ENCODE measurements around the gene MT1E.
"Not testable (repeated sequence)": the region's sequence is repeated elsewhere in the genome, so short reads cannot be mapped to it uniquely, and the experiment has no call there.

MT1E gene

DNA sequence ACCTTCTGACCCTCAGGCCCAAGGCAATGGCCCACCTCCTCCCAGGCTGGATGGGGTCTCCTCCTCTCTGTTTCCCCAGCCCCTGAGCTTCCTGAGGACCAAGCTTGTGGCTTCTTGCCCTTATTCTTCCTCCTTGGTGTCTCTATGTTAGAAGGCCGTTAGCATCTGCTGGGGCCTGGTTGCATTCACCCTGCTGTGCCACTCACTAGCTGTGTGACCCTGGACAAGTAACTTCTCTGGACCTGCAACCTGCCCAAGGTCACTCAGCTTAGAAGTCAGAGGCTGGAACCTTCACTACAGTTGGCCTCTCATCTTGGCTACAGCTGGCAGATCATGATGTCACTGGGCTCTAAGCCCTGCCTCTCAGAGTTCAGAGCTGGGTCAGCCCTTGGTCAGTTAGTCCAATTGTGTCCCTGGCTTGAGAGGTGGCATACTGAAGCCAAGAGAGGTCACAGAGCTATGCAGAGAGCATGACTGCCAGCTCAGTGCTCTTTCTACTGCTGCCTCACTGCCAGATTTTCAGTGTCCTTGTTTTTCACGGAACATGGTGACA lies 14.2 kb upstream of the MT1E start:
- H3K4me3 ChIP-seq (ENCODE audit: low read length), result no peak overlapping the region
- no peak for TF ChIP-seq ZNF274 (IDR thresholded peaks at IDR 0.05; ENCODE audit: low read depth, low read length)

DNA sequence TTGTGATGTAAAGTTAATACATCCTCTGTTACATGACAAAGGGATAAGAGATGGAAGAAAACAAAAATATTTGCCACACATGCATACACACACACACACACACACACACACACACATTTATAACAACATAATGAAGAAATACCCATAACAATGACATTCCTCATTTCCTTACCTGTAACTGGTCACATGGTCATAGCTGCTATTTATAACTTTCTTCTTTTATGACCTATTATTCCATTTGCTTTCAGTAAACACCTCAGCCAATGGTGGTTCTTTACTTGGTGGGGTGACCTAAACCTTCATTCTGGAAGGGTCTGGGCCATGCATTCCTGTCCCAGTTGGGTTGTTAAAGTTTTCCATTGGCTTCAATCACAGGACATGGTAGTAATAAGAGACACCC lies 11.9 kb upstream of the MT1E start:
- no peak for TF ChIP-seq ZNF274 (IDR thresholded peaks at IDR 0.05; ENCODE audit: low read depth, low read length)
- H3K4me3 ChIP-seq (ENCODE audit: low read length), result no peak overlapping the region

DNA sequence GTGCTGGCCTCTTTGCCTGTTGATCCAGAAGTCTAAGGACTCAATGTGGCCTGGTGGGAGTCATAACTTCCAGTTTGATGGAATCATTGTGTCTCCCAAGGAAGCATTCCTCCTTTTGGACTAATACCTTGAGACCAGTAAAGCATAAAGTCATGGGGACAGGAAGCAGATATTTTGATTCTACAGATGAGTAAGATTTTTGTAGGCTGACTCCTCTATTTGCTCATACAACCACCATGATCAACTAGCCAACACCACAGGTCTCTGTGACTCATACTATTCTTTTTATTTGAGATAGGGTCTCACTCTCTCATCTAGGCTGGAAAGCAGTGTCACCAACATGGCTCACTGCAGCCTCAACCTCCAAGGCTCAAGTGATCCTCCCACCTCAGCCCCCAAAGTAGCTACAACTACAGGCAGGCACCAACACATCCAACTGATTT lies 11.0 kb upstream of the MT1E start:
- no peak for TF ChIP-seq ZNF274 (IDR thresholded peaks at IDR 0.05; ENCODE audit: low read depth, low read length)
- no peak overlapping the region for H3K4me3 ChIP-seq (ENCODE audit: low read length)

DNA sequence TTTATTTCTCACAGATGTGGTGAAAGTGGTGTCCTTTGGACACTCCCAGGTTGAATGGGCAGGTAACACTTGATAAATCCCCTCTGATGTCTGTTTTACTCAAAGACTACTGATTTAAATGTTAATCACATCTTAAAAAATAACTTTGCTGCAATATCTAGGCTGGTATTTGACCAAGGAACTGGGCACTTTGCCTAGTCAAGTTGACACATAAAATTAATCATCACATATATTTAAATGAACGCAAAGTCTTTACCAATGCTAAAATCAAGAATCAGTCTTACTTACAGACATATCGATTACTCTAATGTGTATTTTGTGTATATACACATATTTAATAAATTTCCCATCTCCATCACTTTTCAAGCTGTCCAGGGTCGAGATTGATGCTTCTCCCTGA lies 10.2 kb upstream of the MT1E start:
- TF ChIP-seq ZNF274 (IDR thresholded peaks at IDR 0.05; ENCODE audit: low read depth, low read length), result no peak
- H3K4me3 ChIP-seq (ENCODE audit: low read length), result no peak overlapping the region

DNA sequence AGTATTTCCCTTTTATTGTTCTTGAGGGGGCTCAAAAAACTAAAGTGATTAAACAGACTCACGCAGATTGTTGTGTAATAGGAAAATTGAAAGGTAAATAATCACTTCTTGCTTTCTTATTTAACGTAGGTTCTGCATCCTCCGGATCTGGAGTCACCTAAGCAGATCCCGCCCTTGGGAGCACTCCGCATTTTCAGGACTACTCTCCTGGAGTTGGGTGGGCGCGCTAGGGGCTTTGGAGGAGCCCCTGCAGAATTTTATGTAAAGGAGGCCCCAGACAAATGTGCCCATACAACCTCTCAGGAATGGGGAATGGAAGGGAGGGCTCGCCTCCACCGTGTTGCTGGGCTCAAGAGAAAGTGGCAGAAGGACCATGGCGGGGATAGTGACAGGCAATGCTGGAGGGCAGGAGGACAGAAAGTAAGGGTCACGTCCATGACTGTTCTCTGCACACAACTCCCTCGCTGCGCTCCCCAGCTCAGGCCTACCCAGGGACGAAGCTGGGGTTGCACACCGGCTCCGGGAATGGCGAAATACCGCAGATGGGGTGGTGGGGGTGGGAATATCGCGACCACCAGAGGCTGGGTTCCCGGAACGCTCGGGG lies 8.9 kb upstream of the MT1E start:
- no peak overlapping the region for H3K4me3 ChIP-seq (ENCODE audit: low read length)
- no peak for TF ChIP-seq ZNF274 (IDR thresholded peaks at IDR 0.05; ENCODE audit: low read depth, low read length)

DNA sequence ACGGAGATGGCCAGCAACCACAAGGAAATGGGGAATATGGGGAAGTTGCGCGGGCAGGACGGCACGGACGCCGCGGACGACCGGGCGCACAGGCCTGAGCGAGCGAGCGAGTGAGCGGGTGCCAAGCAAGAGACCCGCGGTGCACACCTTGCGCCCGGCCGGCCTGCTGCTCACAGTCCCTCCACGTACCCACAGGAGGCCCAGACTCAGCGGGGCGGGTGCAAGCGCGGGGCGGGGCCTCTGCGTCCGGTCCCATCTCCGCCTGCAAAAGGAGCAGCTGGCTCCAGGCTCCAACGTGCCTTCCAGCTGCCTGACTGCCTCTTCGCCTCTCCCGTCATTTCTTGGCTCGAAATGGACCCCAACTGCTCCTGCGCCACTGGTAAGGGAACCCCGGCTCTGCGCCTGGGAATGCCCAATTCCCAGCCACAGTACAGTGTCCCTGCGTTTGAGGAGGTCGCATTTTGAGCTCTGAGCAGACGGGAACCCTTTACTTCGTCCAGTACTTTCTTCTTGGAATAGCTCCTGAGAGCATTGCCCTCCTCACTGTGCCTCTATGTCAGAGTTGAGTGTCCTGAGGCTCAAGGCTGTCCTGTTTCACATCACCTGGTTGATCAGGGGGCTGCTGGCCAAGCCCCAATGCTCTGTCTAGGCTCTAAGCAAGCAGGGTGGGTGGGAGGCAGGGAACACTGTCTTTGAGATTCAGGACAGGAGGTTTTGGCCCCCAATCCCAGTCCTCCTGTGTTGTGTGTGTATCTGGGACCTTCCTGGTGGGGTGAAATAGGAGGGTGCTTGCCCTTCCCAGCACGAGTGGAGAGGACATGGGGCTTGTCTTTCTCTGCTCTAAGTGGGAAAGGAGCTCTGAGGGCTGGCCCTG lies 8.1 kb upstream of the MT1E start:
- H3K4me3 ChIP-seq (ENCODE audit: low read length), result no peak overlapping the region
- no peak for TF ChIP-seq ZNF274 (IDR thresholded peaks at IDR 0.05; ENCODE audit: low read depth, low read length)

DNA sequence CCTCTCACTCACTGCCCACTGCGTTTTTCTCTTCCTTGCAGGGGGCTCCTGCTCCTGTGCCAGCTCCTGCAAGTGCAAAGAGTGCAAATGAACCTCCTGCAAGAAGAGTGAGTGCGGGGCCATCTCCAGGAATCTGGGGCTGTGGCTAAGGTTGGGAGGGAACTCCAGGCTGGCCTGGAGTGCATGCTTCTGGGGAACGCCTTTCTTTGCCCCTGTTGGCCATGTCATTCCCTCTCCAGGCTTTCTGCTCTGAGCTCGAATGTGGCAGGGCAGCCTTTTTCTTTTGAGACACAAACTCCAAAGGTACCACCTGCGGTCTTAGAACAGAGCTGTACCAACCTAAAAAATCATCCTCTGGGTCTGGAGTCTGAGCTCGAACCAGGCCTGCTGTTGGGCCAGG lies 7.4 kb upstream of the MT1E start:
- no peak for TF ChIP-seq ZNF274 (IDR thresholded peaks at IDR 0.05; ENCODE audit: low read depth, low read length)
- H3K4me3 ChIP-seq (ENCODE audit: low read length), result no peak overlapping the region

DNA sequence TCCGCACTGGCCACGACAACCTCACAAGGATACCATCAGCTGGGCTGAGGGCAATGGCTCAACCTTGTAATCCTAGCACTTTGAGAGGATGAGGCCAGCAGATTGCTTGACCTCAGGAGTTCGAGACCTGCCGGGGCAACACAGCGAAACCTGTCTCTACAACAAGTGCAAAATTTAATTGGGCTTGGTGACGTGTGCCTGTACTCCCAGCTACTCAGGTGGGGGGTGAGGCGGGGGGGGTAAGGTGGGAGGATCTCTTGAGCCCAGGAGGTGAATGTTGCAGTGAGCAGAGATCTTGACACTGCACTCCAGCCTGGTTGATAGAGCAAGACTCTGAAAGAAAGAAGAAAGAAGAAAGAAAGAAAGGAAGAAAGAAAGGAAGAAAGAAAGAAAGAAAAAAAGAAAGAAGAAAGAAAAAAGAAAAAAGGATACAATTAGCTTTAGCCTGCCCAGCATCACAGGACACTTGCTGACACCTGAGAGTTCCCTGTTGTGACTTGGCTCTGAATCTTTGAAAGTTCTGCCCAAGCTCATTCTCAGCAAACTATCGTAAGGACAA lies 5.2 kb upstream of the MT1E start:
- TF ChIP-seq ZNF274 (IDR thresholded peaks at IDR 0.05; ENCODE audit: low read depth, low read length), result no peak
- H3K4me3 ChIP-seq (ENCODE audit: low read length), result no peak overlapping the region

DNA sequence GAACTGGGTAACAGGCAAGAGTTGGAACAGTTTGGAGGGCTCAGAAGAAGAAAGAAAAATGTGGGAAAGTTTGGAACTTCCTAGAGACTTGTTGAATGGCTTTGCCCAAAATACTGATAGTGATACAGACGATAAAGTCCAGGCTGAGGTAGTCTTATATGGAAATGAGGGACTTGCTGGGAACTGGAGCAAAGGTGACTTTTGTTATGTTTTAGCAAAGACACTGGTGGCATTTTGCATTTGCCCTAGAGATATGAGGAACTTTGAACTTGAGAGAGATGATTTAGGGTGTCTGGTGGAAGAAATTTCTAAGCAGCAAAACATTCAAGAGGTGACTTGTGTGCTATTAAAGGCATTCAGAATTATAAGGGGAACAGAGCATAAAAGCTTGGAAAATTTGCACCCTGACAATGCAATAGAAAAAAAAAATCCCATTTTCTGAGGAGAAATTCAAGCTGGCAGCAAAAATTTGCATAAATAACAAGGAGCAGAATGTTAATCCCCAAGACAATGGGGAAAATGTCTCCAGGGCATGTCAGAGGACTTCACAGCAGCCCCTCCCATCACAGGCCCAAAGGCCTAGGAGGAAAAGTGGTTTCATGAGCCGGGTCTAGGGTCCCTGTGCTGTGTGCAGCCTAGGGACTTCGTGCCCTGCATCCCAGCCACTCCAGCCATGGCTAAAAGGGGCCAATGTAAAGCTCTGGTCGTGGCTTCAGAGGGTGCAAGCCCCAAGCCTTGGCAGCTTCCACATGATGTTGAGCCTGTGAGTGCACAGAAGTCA lies 3.7 kb upstream of the MT1E start:
- H3K4me3 ChIP-seq (ENCODE audit: low read length), result not testable (repeated sequence)

DNA sequence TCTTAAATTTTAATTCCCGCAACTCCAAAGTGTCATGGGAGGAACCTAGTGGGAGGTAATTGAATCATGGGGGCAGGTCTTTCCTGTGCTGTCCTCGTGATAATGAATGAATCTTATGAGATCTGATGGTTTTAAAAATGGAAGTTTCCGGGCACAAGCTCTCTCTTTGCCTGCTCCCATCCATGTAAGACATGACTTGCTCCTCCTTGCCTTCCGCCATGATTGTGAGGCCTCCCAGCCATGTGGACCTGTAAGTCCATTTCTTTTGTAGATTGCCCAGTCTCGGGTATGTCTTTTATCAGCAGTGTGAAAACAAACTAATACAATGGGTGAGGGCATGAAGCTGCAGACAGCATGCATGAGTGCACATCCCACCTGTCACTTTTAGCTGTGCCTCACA lies 2.4 kb upstream of the MT1E start:
- not testable (repeated sequence) for H3K4me3 ChIP-seq (ENCODE audit: low read length)

DNA sequence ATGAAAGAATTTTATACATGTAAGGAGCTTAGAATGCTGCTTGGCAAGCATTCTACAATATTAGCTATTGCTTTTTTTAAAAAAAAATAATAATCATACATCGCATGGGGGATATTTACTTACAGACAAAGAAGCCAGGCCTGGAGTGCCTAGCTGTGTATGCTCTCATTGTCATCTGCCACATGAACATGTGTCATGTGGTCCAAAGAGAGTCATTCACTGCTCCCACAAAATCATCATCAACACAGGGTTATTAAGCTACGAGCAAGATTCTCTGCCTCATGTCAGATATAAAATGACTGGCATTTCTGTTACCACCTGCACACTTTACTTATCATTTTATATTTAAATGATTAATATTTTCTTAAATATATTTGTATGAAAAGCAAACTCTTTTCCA lies 1.9 kb upstream of the MT1E start:
- no peak for TF ChIP-seq ZNF274 (IDR thresholded peaks at IDR 0.05; ENCODE audit: low read depth, low read length)
- no peak overlapping the region for H3K4me3 ChIP-seq (ENCODE audit: low read length)

DNA sequence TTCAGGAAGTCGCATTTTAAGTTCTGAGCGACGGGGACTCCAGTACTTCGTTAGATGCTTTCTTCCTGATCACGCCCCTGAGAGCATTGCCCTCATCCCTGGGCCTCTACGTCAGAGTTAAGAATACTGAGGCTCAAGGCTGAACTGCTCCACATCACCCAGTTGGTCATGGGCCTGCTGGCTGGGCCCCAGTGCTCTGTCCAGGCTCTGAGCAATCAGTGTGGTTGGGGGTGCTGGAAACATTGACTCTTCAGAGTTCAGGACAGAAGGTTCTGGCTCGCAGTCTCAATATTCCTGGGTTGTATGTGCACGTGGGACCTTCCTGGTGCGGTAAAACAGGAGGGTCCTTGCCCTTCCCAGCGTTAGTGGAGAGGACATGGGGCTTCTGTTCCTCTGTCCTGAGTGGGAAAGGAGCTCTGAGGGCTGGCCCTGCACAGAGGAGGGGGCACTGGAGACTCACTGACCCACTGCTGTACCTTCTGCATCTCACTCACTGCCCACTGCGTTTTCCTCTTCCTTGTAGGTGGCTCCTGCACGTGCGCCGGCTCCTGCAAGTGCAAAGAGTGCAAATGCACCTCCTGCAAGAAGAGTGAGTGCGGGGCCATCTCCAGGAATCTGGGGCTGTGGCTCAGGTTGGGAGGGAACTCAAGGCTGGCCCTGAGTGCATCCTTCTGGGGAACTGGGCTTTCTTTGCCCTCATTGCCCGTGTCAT lies 518 bp downstream of the MT1E start:
- peak overlapping the region; percentile 49; the same call in 1 of the 2 replicates for H3K4me3 ChIP-seq (ENCODE audit: low read length)
- TF ChIP-seq ZNF274 (IDR thresholded peaks at IDR 0.05; ENCODE audit: low read depth, low read length), result no peak

DNA sequence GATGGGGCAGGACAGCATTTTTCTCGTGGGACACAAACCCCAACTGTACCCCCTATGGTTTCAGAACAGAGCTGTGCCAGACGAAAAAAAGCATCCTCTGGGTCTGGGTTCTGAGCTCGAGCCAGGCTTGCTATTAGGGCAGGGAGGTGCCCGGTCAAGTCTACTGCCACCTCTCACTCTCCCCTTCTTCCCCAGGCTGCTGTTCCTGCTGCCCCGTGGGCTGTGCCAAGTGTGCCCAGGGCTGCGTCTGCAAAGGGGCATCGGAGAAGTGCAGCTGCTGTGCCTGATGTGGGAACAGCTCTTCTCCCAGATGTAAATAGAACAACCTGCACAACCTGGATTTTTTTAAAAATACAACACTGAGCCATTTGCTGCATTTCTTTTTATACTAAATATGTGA lies 1.1 kb downstream of the MT1E start:
- TF ChIP-seq ZNF274 (IDR thresholded peaks at IDR 0.05; ENCODE audit: low read depth, low read length), result no peak
- H3K4me3 ChIP-seq (ENCODE audit: low read length), result no peak overlapping the region
